GM21737 (cell line): ENCODE results near the gene BABAM2.

Experiments used
- ATAC-seq: cut with Tn5 transposase; IDR thresholded peaks from one replicate; pipeline ENCODE4 v1.9.1; 2021; ENCODE audit warnings: mild to moderate bottlenecking, moderate library complexity; ENCODE audit not compliant: unreplicated experiment

BABAM2 gene

GRCh38 chr2:28182348-28182747 is 291.8 kb downstream of the BABAM2 start:
- ATAC-seq = no peak

DNA sequence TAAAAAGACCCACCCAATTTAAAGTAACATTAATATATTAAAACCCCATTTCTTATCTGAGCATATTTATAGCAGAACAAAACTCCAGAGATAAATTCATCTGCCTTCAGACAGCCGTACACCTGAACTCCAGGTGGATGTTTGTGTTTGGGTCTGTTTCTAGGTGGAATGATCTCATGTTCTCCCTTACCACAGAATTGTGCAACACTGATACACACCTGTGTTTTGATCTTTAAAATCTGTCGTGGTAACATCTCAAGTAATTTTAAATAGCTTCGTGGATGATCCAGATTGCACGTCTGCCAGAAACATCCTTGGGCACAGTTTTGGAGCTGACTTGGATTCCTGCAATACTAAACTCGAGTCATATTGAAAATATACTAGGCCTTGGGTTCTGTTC is 294.6 kb downstream of the BABAM2 start:
- no peak for ATAC-seq

- no peak for ATAC-seq
Observed at GRCh38 chr2:28185891-28186290, 295.4 kb downstream of the BABAM2 start.

- no peak for ATAC-seq
Observed at GRCh38 chr2:28187186-28187585, 296.7 kb downstream of the BABAM2 start.

GRCh38 chr2:28188436-28188835 is 297.9 kb downstream of the BABAM2 start:
- ATAC-seq = no peak

DNA sequence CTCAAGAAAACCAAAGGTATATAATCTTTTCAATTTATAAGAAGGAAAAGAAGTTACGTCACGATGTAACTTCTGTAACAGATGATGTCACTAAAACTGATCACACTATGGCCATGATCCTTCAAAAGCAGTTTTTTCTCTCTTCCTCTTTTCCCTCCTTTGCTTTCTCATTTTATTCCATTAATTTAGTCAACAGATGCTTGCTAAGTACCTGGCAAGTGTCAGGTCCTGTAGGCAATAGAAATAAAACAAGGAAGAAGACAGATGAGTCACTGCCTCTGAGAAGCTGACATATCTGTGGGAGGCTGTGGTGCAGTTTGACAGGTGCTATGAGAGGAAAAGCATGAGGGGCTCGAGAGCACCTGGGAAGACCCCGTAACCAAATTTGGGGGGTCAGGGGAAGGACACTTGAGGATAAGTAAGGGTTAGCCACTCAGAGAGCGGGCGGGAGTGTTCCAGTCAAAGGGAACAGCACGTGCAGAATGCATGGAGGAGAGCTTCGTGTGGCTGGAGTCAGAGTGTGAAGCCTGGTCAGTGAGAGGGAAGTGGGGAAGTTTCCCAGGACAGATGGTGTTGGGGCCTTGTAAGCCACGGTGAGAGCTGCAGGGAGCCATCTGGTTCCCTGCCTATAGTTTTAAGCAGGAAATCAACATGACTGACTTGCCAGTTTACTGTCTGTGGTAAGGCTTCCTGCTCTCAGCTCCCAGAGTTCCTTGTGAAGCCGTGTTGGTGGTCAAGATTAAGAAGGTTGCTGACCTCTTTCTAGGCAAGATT is 303.3 kb downstream of the BABAM2 start:
- no peak for ATAC-seq

DNA sequence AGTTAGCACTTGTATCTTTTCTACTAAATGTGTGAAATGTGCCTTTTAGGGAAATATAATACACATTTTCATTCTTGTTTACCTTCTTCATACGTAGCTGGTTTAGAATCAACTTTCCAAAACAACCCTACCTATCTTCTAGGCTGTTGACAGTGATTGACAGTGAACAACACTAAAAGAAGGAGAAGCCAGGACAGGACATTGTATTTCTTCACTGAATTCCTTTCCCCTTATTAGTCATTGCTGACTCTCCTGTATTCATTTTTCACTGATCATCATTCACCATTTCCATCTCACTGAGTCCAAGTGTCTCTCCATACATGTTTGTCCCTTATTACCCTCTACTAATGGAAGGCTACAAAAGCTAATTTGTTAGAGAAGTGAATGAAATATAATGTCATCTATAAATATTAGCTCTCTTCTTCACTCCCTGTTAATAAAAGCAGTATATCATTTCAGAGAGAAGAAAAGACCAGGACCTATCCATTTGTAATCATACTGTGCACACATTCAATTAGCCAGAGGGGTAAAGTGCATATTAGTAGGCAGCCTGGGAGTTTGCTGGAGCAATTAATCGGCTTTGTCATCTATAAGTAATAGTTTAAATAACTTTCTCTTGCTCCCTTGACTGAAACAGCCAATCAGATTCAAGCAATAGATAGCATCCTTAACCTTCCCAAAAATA is 309.6 kb downstream of the BABAM2 start:
- no peak for ATAC-seq

GRCh38 chr2:28201671-28202180 is 311.2 kb downstream of the BABAM2 start:
- no peak for ATAC-seq

DNA sequence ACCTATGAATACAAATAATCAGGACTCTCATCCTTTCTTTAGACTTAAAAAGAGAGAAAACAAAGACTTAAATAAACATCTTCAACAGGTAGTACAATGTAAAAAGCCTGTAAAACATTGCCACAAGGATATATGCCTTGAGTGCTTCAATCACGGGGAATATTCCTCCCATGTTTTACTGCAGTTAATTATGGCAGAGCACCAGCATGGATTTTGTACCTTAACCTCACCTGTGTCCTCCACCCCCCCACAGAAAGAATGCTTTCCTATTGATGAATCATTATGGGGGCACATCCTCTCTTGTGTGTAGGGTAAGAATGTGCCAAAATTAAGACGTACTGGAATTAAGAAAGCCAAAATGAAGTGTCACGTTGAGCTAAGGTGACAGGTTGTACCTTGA is 312.2 kb downstream of the BABAM2 start:
- no peak for ATAC-seq

DNA sequence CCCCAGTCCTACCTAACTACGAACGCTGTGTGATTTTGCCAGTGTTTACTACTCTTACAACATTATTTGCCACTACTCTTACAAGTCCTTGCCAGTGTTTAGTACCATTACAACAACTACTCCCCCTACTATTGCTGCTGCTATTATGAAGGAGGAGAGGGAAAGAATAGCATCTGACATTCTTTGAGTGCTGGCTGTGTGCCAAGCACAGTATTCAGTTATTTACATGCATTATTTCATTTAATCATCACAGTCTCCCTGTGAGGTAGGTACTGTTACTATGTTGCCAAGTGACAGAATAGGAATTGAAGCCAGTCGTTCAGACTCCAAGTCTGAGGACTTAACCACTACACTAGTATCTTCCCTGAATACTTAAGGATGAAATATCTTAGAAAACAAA is 316.2 kb downstream of the BABAM2 start:
- no peak for ATAC-seq

- no peak for ATAC-seq
Observed at GRCh38 chr2:28209261-28209691, 318.7 kb downstream of the BABAM2 start.

GRCh38 chr2:28209864-28210263 is 319.3 kb downstream of the BABAM2 start:
- ATAC-seq = no peak

GRCh38 chr2:28210535-28210934 is 320.0 kb downstream of the BABAM2 start:
- ATAC-seq = no peak

DNA sequence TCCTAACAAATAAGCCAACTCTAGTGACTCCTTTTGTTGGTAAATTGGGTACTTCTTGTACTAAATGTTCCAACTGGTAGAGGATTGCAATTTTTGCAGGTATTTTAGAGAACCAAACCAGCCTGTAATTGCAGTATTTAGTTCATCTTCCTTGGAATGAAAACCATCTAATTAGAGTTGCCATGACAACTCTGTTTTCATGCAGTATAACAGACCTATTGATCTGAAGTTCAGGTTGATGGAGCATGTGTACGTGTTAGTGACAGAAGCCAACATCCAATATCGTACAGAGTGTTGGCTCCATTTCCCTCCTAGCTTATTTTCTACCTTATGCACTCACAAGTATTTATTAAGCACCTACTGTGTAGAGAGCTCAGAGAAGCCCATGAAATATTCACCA is 325.8 kb downstream of the BABAM2 start:
- no peak for ATAC-seq

DNA sequence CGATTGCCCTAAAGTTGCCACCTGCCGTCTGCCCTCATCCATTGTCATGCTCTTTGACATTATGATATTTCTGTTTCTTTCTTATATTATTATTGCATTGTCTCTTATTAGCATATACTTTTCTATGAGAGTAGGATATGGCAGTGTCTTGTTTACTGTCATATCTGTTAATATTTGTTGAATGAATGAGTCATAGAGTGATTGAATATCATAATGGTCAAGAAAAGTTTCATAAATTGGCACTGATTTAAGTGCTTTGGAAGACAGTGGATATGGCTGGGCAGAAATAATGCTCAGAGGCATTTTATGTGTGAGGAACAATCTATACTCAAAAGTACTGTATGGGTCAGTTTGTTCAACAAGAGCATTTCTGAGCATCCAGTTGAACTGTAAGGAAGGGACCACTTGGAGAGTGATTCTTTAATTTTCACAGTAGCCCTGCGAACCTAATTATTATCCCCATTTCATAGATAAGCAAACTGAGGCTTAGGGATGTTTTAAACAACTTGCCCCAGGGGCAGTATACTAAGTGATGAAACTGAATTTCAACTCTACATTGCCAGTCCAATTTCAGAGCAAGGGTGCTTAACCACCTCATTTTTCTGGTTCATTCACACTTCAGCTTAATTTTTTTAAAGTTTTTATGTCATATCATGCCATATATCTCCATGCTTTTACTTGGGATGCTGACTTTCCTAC is 326.7 kb downstream of the BABAM2 start:
- ATAC-seq = no peak

DNA sequence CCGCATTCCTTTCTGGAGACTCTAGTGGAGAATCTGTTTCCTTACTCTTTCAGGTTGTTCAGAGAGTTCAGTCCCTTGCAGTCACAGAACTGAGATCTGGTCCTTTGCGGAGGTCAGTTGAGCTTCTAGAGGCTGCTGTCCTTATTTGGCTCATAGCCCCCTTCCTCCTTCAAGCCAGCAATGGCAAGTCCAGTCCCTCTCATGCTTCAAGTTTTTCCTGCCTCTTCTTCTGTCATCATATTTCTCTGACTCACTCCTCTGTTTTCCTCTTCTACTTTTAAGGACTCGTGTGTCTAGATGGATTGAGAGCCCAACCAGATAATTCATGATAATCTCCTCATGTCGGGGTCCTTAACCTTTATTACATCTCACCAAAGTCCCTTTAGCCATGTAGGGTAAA is 328.6 kb downstream of the BABAM2 start:
- no peak for ATAC-seq

DNA sequence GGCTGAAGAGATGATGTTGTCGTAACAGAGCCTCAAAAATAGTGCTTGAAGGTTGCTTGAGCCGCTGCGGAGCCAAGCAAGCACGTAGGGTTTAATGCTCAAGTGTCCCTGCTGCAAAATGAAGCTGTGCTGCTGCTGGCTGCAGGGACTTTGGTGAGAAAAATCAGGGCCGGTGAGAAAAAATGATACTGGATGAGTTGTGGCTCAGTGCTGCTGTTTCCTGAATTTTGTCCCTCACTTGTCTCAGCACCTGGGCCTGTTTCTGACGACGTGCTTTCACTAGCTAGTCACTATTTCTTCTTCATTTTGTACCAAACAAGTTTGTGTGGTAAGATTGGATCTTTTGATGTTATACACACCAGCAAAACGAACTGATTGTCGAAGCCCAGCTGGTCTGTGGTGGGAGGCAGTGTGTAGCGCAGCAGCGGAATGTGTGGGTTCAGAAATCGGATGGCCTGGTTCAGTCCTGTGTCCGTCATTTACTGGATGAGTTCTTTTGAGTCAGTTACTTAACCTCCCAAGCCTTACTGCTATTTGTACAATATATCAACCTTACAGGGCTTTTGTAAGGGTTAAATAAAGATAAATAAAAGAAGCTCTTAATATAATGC is 329.3 kb downstream of the BABAM2 start:
- ATAC-seq = no peak

GRCh38 chr2:28224648-28225472 is 334.3 kb downstream of the BABAM2 start:
- no peak for ATAC-seq

GRCh38 chr2:28225473-28226080 is 335.0 kb downstream of the BABAM2 start:
- ATAC-seq = no peak

GRCh38 chr2:28226558-28226957 is 336.0 kb downstream of the BABAM2 start:
- no peak for ATAC-seq
